Activated CD4-positive, alpha-beta T cell treated with anti-CD3 and anti-CD28 coated beads for 1 hour (primary cell): ENCODE results near the gene FBXL14.
"Not testable (repeated sequence)": the region's sequence is repeated elsewhere in the genome, so short reads cannot be mapped to it uniquely, and the experiment has no call there.

Source experiments
- DNase-seq: peaks from one replicate; pipeline ENCODE4 v3.0.0-alpha.2; 2020

Gene FBXL14

GRCh38 chr12:1619159-1619558 is 24.8 kb upstream of the FBXL14 start:
- DNase-seq = no peak

- DNase-seq = no peak
Measured at GRCh38 chr12:1618489-1618888, 24.1 kb upstream of the FBXL14 start.

- no peak for DNase-seq
Measured at GRCh38 chr12:1616233-1617066, 22.1 kb upstream of the FBXL14 start.

GRCh38 chr12:1614360-1614759 is 20.0 kb upstream of the FBXL14 start:
- DNase-seq = no peak

GRCh38 chr12:1613860-1614259 is 19.5 kb upstream of the FBXL14 start:
- no peak for DNase-seq

- no peak for DNase-seq
Measured at GRCh38 chr12:1611803-1612572, 17.6 kb upstream of the FBXL14 start.

GRCh38 chr12:1610072-1610643 is 15.8 kb upstream of the FBXL14 start:
- DNase-seq = no peak

- DNase-seq = no peak
Measured at GRCh38 chr12:1608713-1609119, 14.3 kb upstream of the FBXL14 start.

- DNase-seq = no peak
Measured at GRCh38 chr12:1607940-1608712, 13.7 kb upstream of the FBXL14 start.

GRCh38 chr12:1606021-1606622 is 11.7 kb upstream of the FBXL14 start:
- peak; percentile 56 for DNase-seq

- peak; percentile 41 for DNase-seq
Measured at GRCh38 chr12:1605129-1606020, 11.0 kb upstream of the FBXL14 start.

- no peak for DNase-seq
Measured at GRCh38 chr12:1604464-1604863, 10.1 kb upstream of the FBXL14 start.

- no peak for DNase-seq
Measured at GRCh38 chr12:1603269-1603993, 9.1 kb upstream of the FBXL14 start.

GRCh38 chr12:1602706-1603105 is 8.3 kb upstream of the FBXL14 start:
- DNase-seq = not testable (repeated sequence)

GRCh38 chr12:1598757-1599156 is 4.4 kb upstream of the FBXL14 start:
- no peak for DNase-seq

GRCh38 chr12:1595690-1596347 is 1.4 kb upstream of the FBXL14 start:
- no peak for DNase-seq

- no peak for DNase-seq
Measured at GRCh38 chr12:1595026-1595561, 713 bp upstream of the FBXL14 start.

GRCh38 chr12:1594006-1594260 is 448 bp downstream of the FBXL14 start:
- no peak for DNase-seq

GRCh38 chr12:1593174-1594005 is 991 bp downstream of the FBXL14 start:
- DNase-seq = peak; percentile 42
